GM19395 (cell line): ENCODE results near the gene THG1L.
"Not testable (repeated sequence)": the region's sequence is repeated elsewhere in the genome, so short reads cannot be mapped to it uniquely, and the experiment has no call there.

Experiments used
- ATAC-seq: cut with Tn5 transposase; IDR thresholded peaks from one replicate; pipeline ENCODE4 v1.9.1; 2021; ENCODE audit warnings: mild to moderate bottlenecking, moderate library complexity; ENCODE audit not compliant: unreplicated experiment

THG1L gene

GRCh38 chr5:157731272-157732129, at the start of gene THG1L:
THG1L (plus strand) TSS chr5:157731420; CDS start chr5:157731441, 21 bp downstream.
- ATAC-seq = peak; percentile 94

- ATAC-seq = no peak
These were observed 49.0 kb upstream of the THG1L start for GRCh38 chr5:157682257-157682656.

- ATAC-seq = not testable (repeated sequence)
These were observed 44.7 kb upstream of the THG1L start for GRCh38 chr5:157686276-157687197.

DNA sequence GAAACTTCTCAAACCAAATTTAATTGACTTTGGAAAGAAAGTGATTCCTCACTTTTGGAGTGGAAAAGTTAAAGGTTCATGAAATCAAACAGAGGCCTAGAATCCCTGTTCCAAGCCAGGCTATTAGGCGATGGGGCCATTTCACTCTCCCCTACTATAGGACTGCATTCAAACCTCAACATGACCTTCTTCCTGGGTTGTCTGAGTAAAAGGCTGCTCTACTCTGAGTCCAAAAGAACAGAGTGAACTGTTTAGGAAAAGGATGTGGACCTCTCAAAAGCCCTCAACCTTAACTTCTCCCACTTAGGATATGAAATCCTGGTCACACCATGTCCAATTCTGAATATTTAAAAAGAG, 44.0 kb upstream of the THG1L start:
- ATAC-seq = no peak

DNA sequence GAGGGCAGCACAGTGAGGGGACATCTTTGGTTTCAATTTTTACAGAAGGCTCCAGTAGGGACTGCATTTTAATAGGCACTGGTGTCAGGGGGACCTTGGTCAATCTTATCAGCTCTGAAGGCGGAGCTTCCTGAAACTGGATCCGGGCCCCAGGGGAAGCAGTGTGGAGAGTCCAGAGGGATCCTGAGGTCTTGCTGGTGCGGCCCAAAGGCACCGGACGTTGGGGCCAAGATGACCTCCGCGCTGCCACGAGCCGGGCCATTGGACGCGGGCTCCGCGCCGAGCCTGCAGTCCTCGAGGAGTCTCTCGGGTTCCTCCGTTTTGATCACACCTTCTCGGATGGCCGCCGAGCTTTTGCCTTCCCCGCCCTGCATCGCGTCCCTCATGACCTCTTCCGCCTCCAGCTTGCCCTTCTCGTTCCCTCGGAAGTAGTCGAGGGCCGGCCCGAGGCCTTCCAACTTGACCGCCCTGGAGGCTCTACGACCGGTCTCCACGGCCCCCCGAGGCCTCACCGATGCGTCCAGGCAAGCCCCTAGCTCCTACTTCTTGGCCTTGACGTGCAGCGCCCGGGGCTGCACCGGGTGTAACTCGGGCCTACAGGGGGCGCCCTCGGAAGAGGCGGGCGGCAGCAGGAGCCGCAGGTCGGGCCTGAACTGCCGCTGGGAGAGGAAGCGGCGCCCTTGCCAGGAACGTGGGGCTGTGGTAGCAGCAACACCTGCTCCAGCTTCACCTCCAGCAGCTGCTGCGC, 41.1 kb upstream of the THG1L start:
- peak; percentile 49 for ATAC-seq

GRCh38 chr5:157690690-157691433, 40.4 kb upstream of the THG1L start:
- no peak for ATAC-seq

DNA sequence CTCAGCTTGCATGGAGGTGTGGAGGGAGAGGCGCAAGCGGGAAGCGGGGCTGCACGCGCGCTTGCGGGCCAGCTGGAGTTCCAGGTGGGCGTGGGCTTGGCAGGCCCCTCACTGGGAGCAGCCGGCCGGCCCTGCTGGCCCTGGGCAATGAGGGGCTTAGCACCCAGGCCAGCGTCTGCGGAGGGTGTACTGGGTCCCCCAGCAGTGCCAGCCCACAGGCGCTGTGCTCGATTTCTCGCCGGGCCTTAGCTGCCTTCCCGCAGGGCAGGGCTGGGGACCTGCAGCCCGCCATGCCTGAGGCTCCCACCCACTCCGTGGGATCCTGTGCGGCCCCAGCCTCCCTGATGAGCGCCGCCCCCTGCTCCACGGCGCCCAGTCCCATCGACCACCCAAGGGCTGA, 37.4 kb upstream of the THG1L start:
- not testable (repeated sequence) for ATAC-seq

DNA sequence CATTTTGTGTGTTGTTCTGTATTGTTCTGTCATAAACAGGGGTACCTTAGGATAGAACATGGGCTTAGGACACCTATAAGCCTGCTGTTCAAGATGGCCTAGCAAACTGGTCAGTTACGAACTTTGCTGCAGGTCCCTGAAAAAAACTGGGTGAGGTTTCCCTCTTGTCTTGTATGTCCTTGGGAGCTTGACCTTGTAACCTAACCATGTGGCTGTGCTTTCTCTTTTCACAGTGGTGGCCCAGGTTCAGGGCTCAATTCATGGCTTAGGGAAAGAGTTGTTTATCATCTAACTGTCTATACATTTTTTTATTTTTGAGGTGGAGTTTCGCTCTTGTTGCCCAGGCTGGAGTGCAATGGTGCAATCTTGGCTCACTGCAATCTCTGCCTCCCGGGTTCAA, 35.1 kb upstream of the THG1L start:
- ATAC-seq = not testable (repeated sequence)

DNA sequence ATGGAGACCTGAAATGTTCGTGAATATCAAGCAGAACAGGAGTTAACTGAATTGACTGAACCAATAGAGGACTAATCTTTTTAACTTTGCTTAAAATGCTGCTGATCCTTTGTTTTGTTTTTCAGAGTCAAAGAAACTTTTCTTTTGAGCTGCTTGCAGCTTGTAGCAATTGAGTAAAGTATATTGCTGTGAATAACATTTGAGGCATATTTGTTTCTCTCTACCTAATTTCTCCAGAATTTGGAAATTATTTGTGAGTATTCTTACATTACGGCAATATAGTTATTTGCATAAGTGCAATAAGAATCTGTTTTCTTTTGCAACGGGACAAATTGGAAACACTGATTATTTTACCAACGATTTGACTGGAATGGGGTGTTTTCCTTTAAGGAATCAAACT, 32.5 kb upstream of the THG1L start:
- ATAC-seq = not testable (repeated sequence)

DNA sequence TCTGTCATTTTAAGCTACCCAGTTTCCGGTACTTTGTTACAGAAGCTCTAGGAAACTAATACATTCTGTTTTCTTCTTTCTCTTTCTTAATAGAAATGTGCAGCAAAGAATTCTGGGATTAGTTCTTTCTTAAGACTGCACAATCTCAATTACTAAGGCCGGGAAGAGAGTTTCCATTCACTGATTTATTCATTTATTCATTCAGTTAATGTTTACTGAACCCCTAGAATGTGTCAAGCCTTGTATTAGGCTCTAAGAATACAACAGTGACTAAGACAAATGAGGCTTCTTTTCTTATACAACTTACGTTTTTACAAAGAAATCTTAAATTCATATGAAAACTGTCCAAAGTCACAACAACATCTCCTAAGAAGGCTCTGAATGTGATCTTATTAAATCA, 27.5 kb upstream of the THG1L start:
- ATAC-seq = no peak

DNA sequence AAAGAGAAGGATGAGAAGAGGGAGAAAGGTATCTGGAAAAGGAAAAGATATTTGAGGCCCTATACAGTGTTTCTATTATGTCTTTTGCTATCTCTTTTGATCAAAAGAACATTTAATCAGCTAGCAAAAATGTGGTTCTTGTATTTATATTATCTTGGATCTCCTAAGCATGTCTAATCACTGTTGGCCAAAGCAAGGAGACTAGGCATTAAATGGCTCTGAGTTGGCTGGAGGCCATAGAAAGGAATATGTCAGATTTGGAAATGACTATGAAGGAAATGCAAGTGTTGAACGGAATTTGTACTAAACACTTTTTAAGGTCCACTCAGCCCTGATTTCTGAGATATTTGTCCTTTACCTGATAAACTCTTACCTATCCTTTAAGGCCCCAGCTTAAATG, 22.4 kb upstream of the THG1L start:
- no peak for ATAC-seq

- no peak for ATAC-seq
These were observed 21.9 kb upstream of the THG1L start for GRCh38 chr5:157709346-157709745.

DNA sequence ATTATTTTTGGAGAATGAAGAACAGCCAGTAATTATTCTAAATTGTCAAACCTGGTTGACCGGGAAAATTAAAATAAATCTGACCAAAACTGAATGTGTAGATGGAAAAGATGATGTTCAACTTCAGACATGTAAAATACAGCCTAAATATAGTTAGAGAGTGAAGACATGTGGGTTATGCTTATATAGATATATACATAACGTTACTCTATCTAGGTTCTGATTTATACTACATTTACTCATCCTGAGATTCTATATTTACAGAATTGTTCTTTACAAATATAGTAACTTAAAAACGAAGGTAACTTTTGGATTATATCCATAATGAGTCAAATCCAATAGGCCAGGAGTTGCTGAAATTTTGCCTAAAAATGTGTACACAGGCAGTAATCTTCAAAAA, 20.8 kb upstream of the THG1L start:
- ATAC-seq = no peak

- no peak for ATAC-seq
These were observed 20.3 kb upstream of the THG1L start for GRCh38 chr5:157710882-157711281.

DNA sequence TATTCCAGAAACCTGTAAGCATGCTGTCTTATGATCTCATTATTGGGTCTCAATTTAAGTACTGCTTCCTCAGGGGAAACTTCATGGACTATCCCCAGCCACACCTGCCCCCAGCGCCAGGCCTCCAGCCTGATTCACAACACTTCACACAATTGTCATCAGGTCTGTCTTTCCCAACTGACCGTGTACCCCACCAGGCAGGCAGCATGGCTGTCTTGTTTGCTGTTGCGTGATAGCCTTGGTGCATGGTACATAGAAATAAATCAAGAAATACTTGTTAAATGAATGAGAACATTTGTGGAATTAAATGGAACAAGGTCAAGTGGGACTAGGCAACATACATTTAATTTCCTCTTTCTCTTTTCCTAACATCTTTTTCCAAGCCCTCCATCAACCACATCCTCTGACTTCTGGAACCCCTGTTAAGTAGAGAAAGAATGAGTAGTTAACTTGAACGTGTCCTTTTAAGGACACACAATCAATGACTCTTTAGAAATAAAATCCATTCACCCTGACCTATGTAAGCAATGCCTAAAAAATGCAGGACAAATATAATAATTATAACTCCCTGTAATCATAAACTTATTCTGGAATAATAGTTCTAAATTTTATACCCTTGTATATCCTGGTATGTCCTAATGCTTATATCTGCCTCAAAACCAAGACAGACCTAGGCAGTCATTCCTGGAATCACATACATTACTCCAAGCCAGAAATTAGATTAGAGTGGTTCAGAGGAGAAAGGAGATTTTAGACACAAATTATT, 17.2 kb upstream of the THG1L start:
- no peak for ATAC-seq

GRCh38 chr5:157714596-157714864, 16.7 kb upstream of the THG1L start:
- no peak for ATAC-seq

GRCh38 chr5:157718519-157718918, 12.7 kb upstream of the THG1L start:
- no peak for ATAC-seq

- no peak for ATAC-seq
These were observed 12.0 kb upstream of the THG1L start for GRCh38 chr5:157719245-157719644.

DNA sequence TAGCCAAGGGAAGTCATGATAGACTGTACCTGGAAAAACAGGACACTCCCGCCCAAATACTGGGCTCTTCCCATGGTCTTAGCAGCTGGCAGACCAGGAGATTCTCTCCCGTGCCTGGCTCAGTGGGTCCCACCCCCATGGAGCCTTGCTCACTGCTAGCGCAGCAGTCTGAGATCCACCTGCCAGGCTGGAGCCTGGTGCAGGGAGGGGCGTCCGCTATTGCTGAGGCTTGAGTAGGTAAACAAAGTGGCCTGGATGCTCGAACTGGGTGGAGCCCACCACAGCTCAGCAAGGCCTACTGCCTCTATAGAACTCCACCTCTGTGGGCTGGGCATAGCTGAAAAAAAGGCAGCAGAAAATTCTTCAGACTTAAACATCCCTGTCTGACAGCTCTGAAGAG, 10.1 kb upstream of the THG1L start:
- no peak for ATAC-seq

GRCh38 chr5:157722895-157723294, 8.3 kb upstream of the THG1L start:
- ATAC-seq = not testable (repeated sequence)
